K562 (cell line): ENCODE results near the gene SLC38A7. TPM values are rescaled to one million over a fixed set of nuclear protein-coding genes. Genes with fewer than 3 reads are reported as not detected.

Experiments used
- CBX3 ChIP-seq, 2 experiments: IDR thresholded peaks; 1 replicate in 1 of 2; 2 replicates in 1 of 2; pipeline ENCODE4 v1.6.1; 2012; ENCODE audit warnings: inconsistent platforms in 2 of 2, low read length in 2 of 2, borderline replicate concordance in 1 of 2, control low read depth in 1 of 2
- CREB3 ChIP-seq: fragments of 450-650 bp; conservative IDR thresholded peaks from 2 replicates; pipeline ENCODE4 v1.6.1; 2016; ENCODE audit warnings: missing genetic modification characterization, low read depth, mild to moderate bottlenecking, missing compliant biosample characterization, moderate library complexity
- DPF2 ChIP-seq: fragments of 450-650 bp; IDR thresholded peaks from 2 replicates; pipeline ENCODE4 v1.6.1; 2016
- EZH2 ChIP-seq: IDR thresholded peaks from 2 replicates; pipeline ENCODE4 v1.6.1; 2012; ENCODE audit warnings: low read depth, mild to moderate bottlenecking, inconsistent platforms, low read length, borderline replicate concordance
- FOXM1 ChIP-seq, 2 experiments: fragments of 450-650 bp in 1 of 2; sonication (generic) in 1 of 2; formaldehyde crosslinking in 1 of 2; IDR thresholded peaks; 2 replicates each; pipeline versions ENCODE4 v1.6.1 to v1.9.0; 2017 to 2022; ENCODE audit warnings: low read depth in 2 of 2, mild to moderate bottlenecking in 2 of 2, missing genetic modification reagents in 1 of 2, moderate library complexity in 1 of 2
- KLF10 ChIP-seq: fragments of 250-450 bp; sonication (Bioruptor Pico); IDR thresholded peaks from 2 replicates; pipeline ENCODE4 v1.6.1; 2021; ENCODE audit warnings: matching md5 sums
- KLF16 ChIP-seq: IDR thresholded peaks from 2 replicates; pipeline ENCODE4 v1.6.1; 2016; ENCODE audit warnings: antibody characterized with exemption
- MAFF ChIP-seq: IDR thresholded peaks from 2 replicates; pipeline ENCODE4 v1.6.1; 2012; ENCODE audit warnings: low read length, improper control_type of control experiment
- MLX ChIP-seq, 2 experiments: fragments of 450-650 bp in 1 of 2; sonication (generic) in 1 of 2; formaldehyde crosslinking; conservative IDR thresholded peaks; 2 replicates each; pipeline versions ENCODE4 v1.4.0 to v1.8.1; 2020 to 2022; ENCODE audit warnings: mild to moderate bottlenecking in 1 of 2, missing genetic modification reagents in 1 of 2
- POLR2AphosphoS5 ChIP-seq: IDR thresholded peaks from 2 replicates; pipeline ENCODE4 v1.6.1; 2011; ENCODE audit warnings: mild to moderate bottlenecking, low read depth, low read length, moderate library complexity; ENCODE audit not compliant: control insufficient read depth, insufficient read depth
- PTBP1 ChIP-seq: fragments of 200-400 bp; formaldehyde crosslinking; IDR thresholded peaks from 2 replicates; pipeline ENCODE4 v1.6.1; 2017; ENCODE audit warnings: low read depth, low read length
- RFX1 ChIP-seq: fragments of 450-650 bp; IDR thresholded peaks from 2 replicates; pipeline ENCODE4 v1.6.1; 2016; ENCODE audit warnings: mild to moderate bottlenecking, moderate library complexity
- RNF2 ChIP-seq: sonication (generic); IDR thresholded peaks from 2 replicates; pipeline ENCODE4 v1.6.1; 2016
- SLC30A9 ChIP-seq: fragments of 250-450 bp; sonication (Bioruptor Pico); IDR thresholded peaks from 2 replicates; pipeline ENCODE4 v1.8.0; 2022; ENCODE audit warnings: mild to moderate bottlenecking, moderate library complexity
- SOX6 ChIP-seq: fragments of 450-650 bp; IDR thresholded peaks from 2 replicates; pipeline ENCODE4 v1.6.1; 2014; ENCODE audit warnings: mild to moderate bottlenecking
- TCF15 ChIP-seq: fragments of 250-450 bp; sonication (Bioruptor Pico); IDR thresholded peaks from 2 replicates; pipeline ENCODE4 v1.8.0; 2022; ENCODE audit warnings: moderate library complexity, mild to moderate bottlenecking, inconsistent platforms
- TRIM24 ChIP-seq, 2 experiments: fragments of 450-650 bp; IDR thresholded peaks; 2 replicates each; pipeline ENCODE4 v1.6.1; 2016
- ZBTB33 ChIP-seq: sonication (generic); formaldehyde crosslinking; IDR thresholded peaks from 2 replicates; pipeline ENCODE4 v1.8.1; 2023; ENCODE audit warnings: mild to moderate bottlenecking, missing genetic modification reagents
- ZFP1 ChIP-seq: fragments of 450-650 bp; formaldehyde crosslinking; IDR thresholded peaks from 2 replicates; pipeline ENCODE4 v1.4.0; 2020; ENCODE audit warnings: mild to moderate bottlenecking, mixed read lengths
- ZNF274 ChIP-seq: IDR thresholded peaks from 2 replicates; pipeline ENCODE4 v1.6.1; 2011; ENCODE audit warnings: low read depth, mild to moderate bottlenecking, low read length, moderate library complexity, borderline replicate concordance
- ZNF696 ChIP-seq: fragments of 250-450 bp; sonication (Bioruptor Pico); conservative IDR thresholded peaks from 2 replicates; pipeline ENCODE4 v1.4.0; 2020; ENCODE audit warnings: mild to moderate bottlenecking, moderate library complexity
- ZNF79 ChIP-seq: fragments of 250-450 bp; sonication (Bioruptor Pico); IDR thresholded peaks from 2 replicates; pipeline ENCODE4 v1.4.0; 2020; ENCODE audit warnings: low read depth, mild to moderate bottlenecking, moderate library complexity
- polyA plus RNA-seq, 8 experiments: library from polyadenylated mRNA; depleted of rRNA in 4 of 8; stranded (reverse) in 5 of 8; unstranded in 3 of 8; fragments of >200 nt; fragmentation: Nextera tagmentation in 2 of 8; fragmentation: Illumina TruSeq in 1 of 8; extraction: Ambion mirVana in 2 of 8; extraction: Trizol in 1 of 8; gene quantifications; 2 replicates each; pipeline versions ENCODE4 v1.2.1 to v1.2.3, GENCODE V29; 2011 to 2014; ENCODE audit warnings: inconsistent platforms in 1 of 8, missing spikeins in 1 of 8
- total RNA-seq, 7 experiments: library from RNA; depleted of rRNA in 6 of 7; stranded (reverse); fragments of >200 nt in 6 of 7; fragmentation: Illumina TruSeq in 2 of 7; extraction: Trizol in 2 of 7; gene quantifications; 2 replicates each; pipeline versions ENCODE4 v1.2.1 to v1.2.3, GENCODE V29; 2011 to 2021; ENCODE audit warnings: low replicate concordance in 1 of 7
- TF ChIP-seq, protein P1 (sequence below): sonication (generic); formaldehyde crosslinking; IDR thresholded peaks from 2 replicates; pipeline ENCODE4 v1.8.0; 2022; ENCODE audit warnings: mild to moderate bottlenecking, missing genetic modification reagents

The SLC38A7 gene
- total and polyA plus RNA-seq, 9 of the 15 experiments (the other 6 are each of a cell fraction or from before 2014, with no cell fraction given) = 2.7 to 12.2 (median 6.5) TPM

DNA sequence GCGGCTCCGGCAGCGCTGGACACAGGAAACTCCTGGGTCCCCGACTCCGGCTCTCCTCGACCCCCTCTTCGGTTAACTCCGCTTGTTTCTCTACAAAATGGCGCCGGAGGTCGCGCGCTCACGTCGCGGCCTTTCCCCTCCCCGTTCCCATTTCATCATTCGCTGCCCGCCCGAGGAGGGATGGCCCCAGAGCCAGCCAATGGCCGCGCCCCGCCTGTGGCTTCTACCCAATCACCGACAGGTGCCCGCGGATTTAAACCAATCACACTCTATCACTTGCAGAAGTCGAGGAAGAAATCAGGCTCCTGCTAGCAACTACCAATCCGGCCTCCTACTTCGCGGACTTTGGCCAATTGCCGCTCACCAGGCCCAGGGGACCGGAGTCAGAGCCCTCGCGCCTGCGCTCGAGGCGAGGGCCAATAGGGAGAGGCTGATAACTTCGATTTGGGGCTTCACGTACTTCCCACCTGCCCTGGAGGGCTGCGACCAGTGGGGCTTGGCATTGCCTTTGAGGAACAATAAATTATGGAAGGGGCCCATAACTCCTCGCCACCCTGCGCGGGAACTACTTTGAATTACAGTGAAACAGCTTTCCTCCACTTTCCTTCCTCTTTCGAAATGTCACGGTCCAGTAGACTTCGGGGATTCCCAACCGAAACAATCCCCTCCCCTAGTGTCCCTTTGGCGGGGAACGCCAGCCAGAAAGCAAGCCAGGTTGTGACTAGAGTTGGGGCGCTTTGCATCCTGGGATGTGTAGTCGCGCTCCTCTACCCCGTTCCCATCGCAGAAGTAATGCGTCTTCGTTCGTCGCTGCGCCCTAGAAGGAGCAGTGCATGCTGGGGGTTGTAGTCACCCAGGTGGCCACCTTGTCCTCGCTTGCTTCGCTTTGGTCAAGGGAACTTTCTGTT, 54.6 kb downstream of the SLC38A7 start, which contains the start of gene CNOT1 (continued):
- no peak for TF ChIP-seq PTBP1
- TF ChIP-seq SOX6 = no peak; the same call in 1 of the 2 replicates
- peak; percentile 52 for TF ChIP-seq RNF2
- no peak for TF ChIP-seq ZFP1 (CRISPR knock-in tag)
- TF ChIP-seq ZNF696 (CRISPR knock-in tag) = no peak
- TF ChIP-seq MLX (CRISPR knock-in tag; conservative IDR thresholded peaks at IDR 0.05) = no peak
- TF ChIP-seq, protein P1, sequence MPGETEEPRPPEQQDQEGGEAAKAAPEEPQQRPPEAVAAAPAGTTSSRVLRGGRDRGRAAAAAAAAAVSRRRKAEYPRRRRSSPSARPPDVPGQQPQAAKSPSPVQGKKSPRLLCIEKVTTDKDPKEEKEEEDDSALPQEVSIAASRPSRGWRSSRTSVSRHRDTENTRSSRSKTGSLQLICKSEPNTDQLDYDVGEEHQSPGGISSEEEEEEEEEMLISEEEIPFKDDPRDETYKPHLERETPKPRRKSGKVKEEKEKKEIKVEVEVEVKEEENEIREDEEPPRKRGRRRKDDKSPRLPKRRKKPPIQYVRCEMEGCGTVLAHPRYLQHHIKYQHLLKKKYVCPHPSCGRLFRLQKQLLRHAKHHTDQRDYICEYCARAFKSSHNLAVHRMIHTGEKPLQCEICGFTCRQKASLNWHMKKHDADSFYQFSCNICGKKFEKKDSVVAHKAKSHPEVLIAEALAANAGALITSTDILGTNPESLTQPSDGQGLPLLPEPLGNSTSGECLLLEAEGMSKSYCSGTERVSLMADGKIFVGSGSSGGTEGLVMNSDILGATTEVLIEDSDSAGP (CRISPR knock-in tag) = no peak
- TF ChIP-seq EZH2 = no peak
- peak in 1 of 2 experiments; percentile 74; a peak in 2 of 3 replicates for TF ChIP-seq CBX3 (IDR thresholded peaks at IDR 0.05; ENCODE audit: borderline replicate concordance in 1 of 2, low read length in 2 of 2)
- TF ChIP-seq ZNF79 (CRISPR knock-in tag) = 0 out of 2 replicates have a peak, but pooled peaks have one; percentile 51
- no peak; the same call in 1 of the 2 replicates for TF ChIP-seq ZBTB33
- no peak for TF ChIP-seq KLF10
- peak; percentile 26; the same call in 1 of the 2 replicates for TF ChIP-seq DPF2
- peak; percentile 72; the same call in 1 of the 2 replicates for TF ChIP-seq POLR2AphosphoS5
- no peak for TF ChIP-seq KLF16
- no peak for TF ChIP-seq TCF15 (CRISPR knock-in tag)
- peak; percentile 77; the same call in 1 of the 2 replicates for TF ChIP-seq FOXM1 (IDR thresholded peaks at IDR 0.05; ENCODE audit: low read depth)
- no peak for TF ChIP-seq FOXM1 (CRISPR knock-in tag; IDR thresholded peaks at IDR 0.05; ENCODE audit: low read depth)
- no peak for TF ChIP-seq SLC30A9 (CRISPR knock-in tag)
- no peak for TF ChIP-seq MAFF
- TF ChIP-seq ZNF274 = no peak
- TF ChIP-seq RFX1 = no peak
- no peak for TF ChIP-seq TRIM24 (IDR thresholded peaks at IDR 0.05)
- peak; percentile 85 for TF ChIP-seq CREB3 (tag)
